ENCODE results near the gene STAG1.

Gene STAG1

DNA sequence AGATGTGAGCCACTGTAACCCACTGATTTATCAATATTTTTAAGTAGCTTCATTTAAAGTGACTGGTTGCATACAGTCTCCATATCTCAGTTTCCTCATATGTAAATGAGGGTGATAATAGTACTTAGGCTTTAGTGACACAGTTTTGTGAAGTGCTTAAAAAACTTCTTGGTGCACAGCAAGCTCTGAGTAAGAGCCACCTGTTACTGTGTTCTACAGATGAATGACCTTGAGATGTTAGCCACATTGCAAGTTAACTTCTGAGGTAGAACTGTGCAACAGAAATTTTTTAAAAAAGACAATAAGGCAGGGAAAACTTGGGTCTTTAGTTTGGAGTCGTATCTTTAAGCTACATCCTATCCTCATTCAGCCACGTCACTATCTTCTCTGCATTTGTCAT is 458.9 kb downstream of the STAG1 start:
- TF ChIP-seq, protein P1, sequence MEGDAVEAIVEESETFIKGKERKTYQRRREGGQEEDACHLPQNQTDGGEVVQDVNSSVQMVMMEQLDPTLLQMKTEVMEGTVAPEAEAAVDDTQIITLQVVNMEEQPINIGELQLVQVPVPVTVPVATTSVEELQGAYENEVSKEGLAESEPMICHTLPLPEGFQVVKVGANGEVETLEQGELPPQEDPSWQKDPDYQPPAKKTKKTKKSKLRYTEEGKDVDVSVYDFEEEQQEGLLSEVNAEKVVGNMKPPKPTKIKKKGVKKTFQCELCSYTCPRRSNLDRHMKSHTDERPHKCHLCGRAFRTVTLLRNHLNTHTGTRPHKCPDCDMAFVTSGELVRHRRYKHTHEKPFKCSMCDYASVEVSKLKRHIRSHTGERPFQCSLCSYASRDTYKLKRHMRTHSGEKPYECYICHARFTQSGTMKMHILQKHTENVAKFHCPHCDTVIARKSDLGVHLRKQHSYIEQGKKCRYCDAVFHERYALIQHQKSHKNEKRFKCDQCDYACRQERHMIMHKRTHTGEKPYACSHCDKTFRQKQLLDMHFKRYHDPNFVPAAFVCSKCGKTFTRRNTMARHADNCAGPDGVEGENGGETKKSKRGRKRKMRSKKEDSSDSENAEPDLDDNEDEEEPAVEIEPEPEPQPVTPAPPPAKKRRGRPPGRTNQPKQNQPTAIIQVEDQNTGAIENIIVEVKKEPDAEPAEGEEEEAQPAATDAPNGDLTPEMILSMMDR (conservative IDR thresholded peaks at IDR 0.05), result no peak

DNA sequence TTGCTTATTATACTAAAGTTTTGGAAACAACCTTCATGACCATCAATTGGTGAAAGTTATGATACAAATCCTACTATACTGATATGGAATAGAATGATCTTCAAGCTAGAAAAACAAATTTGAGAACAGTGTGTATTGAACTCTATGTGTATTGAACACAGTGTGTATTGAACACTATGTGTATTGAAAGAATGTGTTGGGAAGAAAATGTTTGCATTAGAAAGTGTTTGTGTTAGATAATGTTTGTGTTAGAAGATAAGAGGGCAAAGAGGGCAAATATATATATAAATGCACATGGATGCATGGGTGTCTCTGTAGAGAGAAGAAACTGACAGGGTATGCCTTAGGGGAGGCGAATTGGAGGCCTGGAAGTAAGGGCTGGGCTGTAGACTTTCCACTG is 459.7 kb downstream of the STAG1 start:
- TF ChIP-seq, protein P1 (conservative IDR thresholded peaks at IDR 0.05), result no peak
- H3K27ac ChIP-seq, result no peak overlapping the region

More for the DNA sequence above, 458.9 kb downstream of the STAG1 start:
- H3K27ac ChIP-seq, result no peak overlapping the region

DNA sequence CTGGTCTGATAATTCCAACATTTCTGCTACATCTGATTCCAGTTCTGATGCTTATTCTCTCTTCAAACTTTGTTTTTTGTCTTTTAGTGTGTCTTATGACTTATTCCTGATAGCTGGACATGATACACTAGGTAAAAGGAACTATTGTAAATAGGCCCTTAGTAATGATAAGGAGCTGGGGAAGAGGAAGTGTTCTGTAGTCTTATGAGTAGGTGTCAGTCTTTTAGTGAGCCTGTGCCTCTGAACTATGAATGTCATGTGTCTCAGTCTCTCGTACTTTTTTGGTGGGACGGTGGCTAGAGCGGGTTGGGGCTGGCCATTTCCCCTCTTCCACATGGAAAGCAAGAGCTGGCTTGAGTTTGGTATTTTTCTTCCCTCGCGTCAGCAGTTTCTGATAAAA is 460.9 kb downstream of the STAG1 start:
- TF ChIP-seq, protein P1 (conservative IDR thresholded peaks at IDR 0.05), result no peak
- H3K27ac ChIP-seq, result no peak overlapping the region
